Keratinocyte (primary cell): Measurements from ENCODE around the gene DSTYK. TPM values are rescaled to one million over a fixed set of nuclear protein-coding genes. Genes with fewer than 3 reads are reported as not detected.

Experiments used
- DNase-seq: peaks from one replicate; pipeline ENCODE4 v3.0.0-alpha.2; 2011; ENCODE audit warnings: low read depth, missing footprints, low spot score
- FAIRE-seq: peaks from 2 replicates; lab custom pipeline; 2011; peaks lifted over from hg19 to GRCh38; lab: Jason Lieb, UNC
- H2AFZ ChIP-seq: 2 replicates; pipeline ENCODE4 v1.6.0; 2012; ENCODE audit warnings: low read length, control low read depth, inconsistent platforms; ENCODE audit not compliant: control insufficient read depth
- H3K27ac ChIP-seq: 2 replicates; pipeline ENCODE4 v1.5.1; 2011; ENCODE audit warnings: low read length; ENCODE audit not compliant: control insufficient read depth, insufficient read depth
- H3K27me3 ChIP-seq: 3 replicates; pipeline ENCODE4 v1.6.0; 2011; ENCODE audit warnings: low read length; ENCODE audit not compliant: control insufficient read depth, insufficient read depth; ENCODE audit errors: extremely low read depth
- H3K36me3 ChIP-seq, 2 experiments: 2 replicates in 1 of 2; 3 replicates in 1 of 2; pipeline ENCODE4 v1.5.1; 2011; ENCODE audit warnings: low read length in 2 of 2, mild to moderate bottlenecking in 1 of 2; ENCODE audit not compliant: control insufficient read depth in 2 of 2, insufficient read depth in 2 of 2; ENCODE audit errors: extremely low read depth in 1 of 2
- H3K4me1 ChIP-seq: 3 replicates; pipeline ENCODE4 v1.5.1; 2011; ENCODE audit warnings: low read length; ENCODE audit not compliant: control insufficient read depth, insufficient read depth; ENCODE audit errors: extremely low read depth
- H3K4me2 ChIP-seq: 3 replicates; pipeline ENCODE4 v1.6.0; 2011; ENCODE audit warnings: low read depth, low read length; ENCODE audit not compliant: control insufficient read depth, insufficient read depth; ENCODE audit errors: extremely low read depth
- H3K4me3 ChIP-seq, 3 experiments: fragments of 200-600 bp in 1 of 3; sonication (generic) in 1 of 3; 2 replicates in 2 of 3; 3 replicates in 1 of 3; pipeline ENCODE4 v1.5.1; 2011 to 2016; ENCODE audit warnings: low read length in 3 of 3, mild to moderate bottlenecking in 3 of 3, control low read depth in 2 of 3, inconsistent platforms in 1 of 3, low read depth in 1 of 3, mixed read lengths in 1 of 3, mixed run types in 1 of 3, moderate library complexity in 1 of 3; ENCODE audit not compliant: control insufficient read depth in 2 of 3, insufficient read depth in 2 of 3; ENCODE audit errors: extremely low read depth in 1 of 3
- H3K79me2 ChIP-seq: 2 replicates; pipeline ENCODE4 v1.6.0; 2012; ENCODE audit warnings: low read length; ENCODE audit not compliant: control insufficient read depth, insufficient read depth
- H3K9ac ChIP-seq: 3 replicates; pipeline ENCODE4 v1.6.0; 2011; ENCODE audit warnings: low read length; ENCODE audit not compliant: control insufficient read depth, insufficient read depth; ENCODE audit errors: extremely low read depth
- H3K9me1 ChIP-seq: 3 replicates; pipeline ENCODE4 v1.6.0; 2011; ENCODE audit warnings: low read length; ENCODE audit not compliant: control insufficient read depth, insufficient read depth; ENCODE audit errors: extremely low read depth
- H3K9me3 ChIP-seq: 2 replicates; pipeline ENCODE4 v1.5.1; 2012; ENCODE audit warnings: low read depth, low read length; ENCODE audit not compliant: control insufficient read depth
- H4K20me1 ChIP-seq: 3 replicates; pipeline ENCODE4 v1.6.0; 2011; ENCODE audit warnings: low read length; ENCODE audit not compliant: control insufficient read depth, insufficient read depth; ENCODE audit errors: extremely low read depth
- CTCF ChIP-seq, 3 experiments: IDR thresholded peaks in 1 of 3; conservative IDR thresholded peaks in 1 of 3; optimal IDR thresholded peaks in 1 of 3; 2 replicates in 2 of 3; 3 replicates in 1 of 3; pipeline versions ENCODE3 to v1.5.1; 2011; ENCODE audit warnings: low read length in 3 of 3, mild to moderate bottlenecking in 3 of 3, moderate library complexity in 2 of 3, control low read depth in 1 of 3, inconsistent platforms in 1 of 3; ENCODE audit not compliant: insufficient read depth in 2 of 3; ENCODE audit errors: extremely low read depth in 1 of 3
- EZH2 ChIP-seq: IDR thresholded peaks from one replicate; pipeline ENCODE4 v1.6.1; 2012; ENCODE audit warnings: inconsistent platforms, mild to moderate bottlenecking, low read length, moderate library complexity
- dilution Hi-C: fragments of 300-500 bp; cut with MboI; formaldehyde crosslinking; loops from one replicate; pipeline ENCODE4 v1.7.0; 2020; ENCODE audit warnings: low sequenced_read_pairs; ENCODE audit not compliant: extremely low pct_ligation_motif_present
- polyA plus RNA-seq, 5 experiments: library from polyadenylated mRNA; depleted of rRNA in 3 of 5; stranded (reverse) in 3 of 5; stranded (forward) in 1 of 5; unstranded in 1 of 5; fragments of >200 nt; gene quantifications; 1 replicate in 1 of 5; 2 replicates in 3 of 5; 3 replicates in 1 of 5; pipeline versions ENCODE4 v1.2.1 to v1.2.3, GENCODE V29; 2011 to 2012; ENCODE audit warnings: missing spikeins in 2 of 5, low read depth in 1 of 5, low replicate concordance in 1 of 5

DSTYK gene
- polyA plus RNA-seq, 1 donor (not counting 4 experiments of a cell fraction or from before 2014, with no cell fraction given), result 7.6 TPM

GRCh38 chr1:205128050-205128449 lies 83.5 kb downstream of the DSTYK start:
- no peak for TF ChIP-seq CTCF (optimal IDR thresholded peaks at IDR 0.05 in 1 of 3, IDR thresholded peaks at IDR 0.05 in 1 of 3, conservative IDR thresholded peaks at IDR 0.05 in 1 of 3; ENCODE audit: extremely low read depth in 1 of 3, insufficient read depth in 2 of 3, low read length in 3 of 3)
- TF ChIP-seq EZH2, result no peak
- Histone ChIP-seq H3K9me1 (no peaks in the 10 kb centered on the region), H2AFZ (no peak overlapping the region), H3K27me3 (no peaks in the 10 kb centered on the region), H3K4me1 (no peaks in the 10 kb centered on the region), H4K20me1 (no peaks in the 10 kb centered on the region), H3K9me3 (no peaks in the 10 kb centered on the region), H3K36me3 (no peaks in the 10 kb centered on the region), H3K9ac (no peak overlapping the region), H3K4me3 (no peak overlapping the region), H3K27ac (no peak overlapping the region), H3K4me2 (no peak overlapping the region), H3K79me2 (no peaks in the 10 kb centered on the region)
- no peak for FAIRE-seq
- dilution Hi-C loops, result no loop called here
- no peak for DNase-seq

- Histone ChIP-seq H3K79me2 (no peaks in the 10 kb centered on the region), H3K9ac (no peak overlapping the region), H3K27me3 (no peaks in the 10 kb centered on the region), H2AFZ (no peak overlapping the region), H3K36me3 (no peaks in the 10 kb centered on the region), H3K4me3 (no peak overlapping the region), H3K9me3 (no peaks in the 10 kb centered on the region), H3K4me1 (peaks cover 3% of the 10 kb centered on the region), H3K4me2 (no peak overlapping the region), H3K27ac (no peak overlapping the region), H3K9me1 (no peaks in the 10 kb centered on the region), H4K20me1 (no peaks in the 10 kb centered on the region)
- TF ChIP-seq EZH2, result no peak
- TF ChIP-seq CTCF (optimal IDR thresholded peaks at IDR 0.05 in 1 of 3, IDR thresholded peaks at IDR 0.05 in 1 of 3, conservative IDR thresholded peaks at IDR 0.05 in 1 of 3; ENCODE audit: extremely low read depth in 1 of 3, insufficient read depth in 2 of 3, low read length in 3 of 3), result no peak
- no peak for FAIRE-seq
- dilution Hi-C loops, result no loop called here
- no peak for DNase-seq
Observed at GRCh38 chr1:205127646-205128045, 83.9 kb downstream of the DSTYK start.
